Measurements from ENCODE around the gene ZNF618.

DNA sequence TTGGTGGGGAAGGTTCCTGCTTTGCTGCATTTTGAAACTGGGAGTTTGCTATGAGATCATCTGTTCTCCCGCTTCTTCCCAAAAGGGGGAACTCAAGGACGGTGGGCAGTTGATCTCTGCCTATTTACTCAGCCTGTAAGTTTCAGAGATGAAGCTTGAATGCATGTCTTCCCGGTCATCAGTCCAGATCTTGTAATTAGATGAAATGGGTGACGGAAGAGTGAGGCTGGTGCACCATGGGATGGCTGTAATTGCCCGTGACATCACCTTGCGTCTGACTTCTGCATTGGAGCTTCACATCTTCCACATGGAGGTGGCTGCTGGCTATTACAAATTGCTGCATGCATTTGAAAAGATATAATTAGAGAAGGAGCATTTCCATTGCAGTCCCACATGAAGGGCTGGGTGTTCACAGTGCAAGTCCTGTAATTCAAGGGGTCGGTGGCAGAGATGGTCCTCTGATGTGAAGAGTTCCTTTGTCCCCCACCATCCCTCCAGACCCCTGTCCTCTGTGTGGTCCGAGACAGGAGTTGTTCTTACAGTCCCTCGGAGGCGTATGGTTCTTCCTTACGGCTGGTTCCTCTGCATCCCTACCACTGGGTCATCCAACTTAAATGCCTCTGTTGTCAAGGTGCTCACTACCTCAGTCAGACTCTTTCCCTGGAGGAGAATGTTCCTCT, 72.9 kb downstream of the ZNF618 start:
- TF ChIP-seq, protein P1, sequence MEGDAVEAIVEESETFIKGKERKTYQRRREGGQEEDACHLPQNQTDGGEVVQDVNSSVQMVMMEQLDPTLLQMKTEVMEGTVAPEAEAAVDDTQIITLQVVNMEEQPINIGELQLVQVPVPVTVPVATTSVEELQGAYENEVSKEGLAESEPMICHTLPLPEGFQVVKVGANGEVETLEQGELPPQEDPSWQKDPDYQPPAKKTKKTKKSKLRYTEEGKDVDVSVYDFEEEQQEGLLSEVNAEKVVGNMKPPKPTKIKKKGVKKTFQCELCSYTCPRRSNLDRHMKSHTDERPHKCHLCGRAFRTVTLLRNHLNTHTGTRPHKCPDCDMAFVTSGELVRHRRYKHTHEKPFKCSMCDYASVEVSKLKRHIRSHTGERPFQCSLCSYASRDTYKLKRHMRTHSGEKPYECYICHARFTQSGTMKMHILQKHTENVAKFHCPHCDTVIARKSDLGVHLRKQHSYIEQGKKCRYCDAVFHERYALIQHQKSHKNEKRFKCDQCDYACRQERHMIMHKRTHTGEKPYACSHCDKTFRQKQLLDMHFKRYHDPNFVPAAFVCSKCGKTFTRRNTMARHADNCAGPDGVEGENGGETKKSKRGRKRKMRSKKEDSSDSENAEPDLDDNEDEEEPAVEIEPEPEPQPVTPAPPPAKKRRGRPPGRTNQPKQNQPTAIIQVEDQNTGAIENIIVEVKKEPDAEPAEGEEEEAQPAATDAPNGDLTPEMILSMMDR (IDR thresholded peaks at IDR 0.05), result no peak
- TF ChIP-seq POLR2A (IDR thresholded peaks at IDR 0.05), result no peak
- no peak for TF ChIP-seq EP300 (IDR thresholded peaks at IDR 0.05)

All from ovary (tissue), 3 donors.